GM19193 (cell line): Measurements from ENCODE around the gene MAGEA2B.
"Not testable (repeated sequence)": the region's sequence is repeated elsewhere in the genome, so short reads cannot be mapped to it uniquely, and the experiment has no call there.

Source experiments
- POLR2A ChIP-seq: IDR thresholded peaks from 4 replicates; pipeline ENCODE4 v1.6.1; 2011; ENCODE audit not compliant: insufficient read depth, insufficient read length; ENCODE audit errors: extremely low read depth

The MAGEA2B gene, protein sequence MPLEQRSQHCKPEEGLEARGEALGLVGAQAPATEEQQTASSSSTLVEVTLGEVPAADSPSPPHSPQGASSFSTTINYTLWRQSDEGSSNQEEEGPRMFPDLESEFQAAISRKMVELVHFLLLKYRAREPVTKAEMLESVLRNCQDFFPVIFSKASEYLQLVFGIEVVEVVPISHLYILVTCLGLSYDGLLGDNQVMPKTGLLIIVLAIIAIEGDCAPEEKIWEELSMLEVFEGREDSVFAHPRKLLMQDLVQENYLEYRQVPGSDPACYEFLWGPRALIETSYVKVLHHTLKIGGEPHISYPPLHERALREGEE

DNA sequence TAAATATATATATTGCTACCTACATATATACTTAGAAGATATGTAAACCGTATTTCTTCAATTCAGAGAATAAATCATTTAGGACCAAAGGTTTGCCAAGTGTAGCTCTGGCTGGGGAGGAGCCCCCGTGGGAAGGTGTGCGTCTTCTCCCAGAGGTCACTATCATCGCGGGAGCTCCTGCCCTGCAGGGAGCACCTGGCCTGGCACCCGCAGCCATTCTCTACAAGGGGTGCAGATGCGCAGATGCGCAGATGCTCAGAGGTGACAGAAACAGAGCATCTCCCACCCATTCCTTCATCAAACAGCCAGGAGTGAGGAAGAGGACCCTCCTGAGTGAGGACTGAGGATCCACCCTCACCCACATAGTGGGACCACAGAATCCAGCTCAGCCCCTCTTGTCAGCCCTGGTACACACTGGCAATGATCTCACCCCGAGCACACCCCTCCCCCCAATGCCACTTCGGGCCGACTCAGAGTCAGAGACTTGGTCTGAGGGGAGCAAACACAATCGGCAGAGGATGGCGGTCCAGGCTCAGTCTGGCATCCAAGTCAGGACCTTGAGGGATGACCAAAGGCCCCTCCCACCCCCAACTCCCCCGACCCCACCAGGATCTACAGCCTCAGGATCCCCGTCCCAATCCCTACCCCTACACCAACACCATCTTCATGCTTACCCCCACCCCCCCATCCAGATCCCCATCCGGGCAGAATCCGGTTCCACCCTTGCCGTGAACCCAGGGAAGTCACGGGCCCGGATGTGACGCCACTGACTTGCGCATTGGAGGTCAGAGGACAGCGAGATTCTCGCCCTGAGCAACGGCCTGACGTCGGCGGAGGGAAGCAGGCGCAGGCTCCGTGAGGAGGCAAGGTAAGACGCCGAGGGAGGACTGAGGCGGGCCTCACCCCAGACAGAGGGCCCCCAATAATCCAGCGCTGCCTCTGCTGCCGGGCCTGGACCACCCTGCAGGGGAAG, at the start of gene MAGEA2B:
Gene MAGEA2B, plus strand, starts transcription at position 814 of the 973 bp plus-strand sequence. CDS start 2,479 bp downstream, outside the sequence.
- TF ChIP-seq POLR2A = not testable (repeated sequence)

DNA sequence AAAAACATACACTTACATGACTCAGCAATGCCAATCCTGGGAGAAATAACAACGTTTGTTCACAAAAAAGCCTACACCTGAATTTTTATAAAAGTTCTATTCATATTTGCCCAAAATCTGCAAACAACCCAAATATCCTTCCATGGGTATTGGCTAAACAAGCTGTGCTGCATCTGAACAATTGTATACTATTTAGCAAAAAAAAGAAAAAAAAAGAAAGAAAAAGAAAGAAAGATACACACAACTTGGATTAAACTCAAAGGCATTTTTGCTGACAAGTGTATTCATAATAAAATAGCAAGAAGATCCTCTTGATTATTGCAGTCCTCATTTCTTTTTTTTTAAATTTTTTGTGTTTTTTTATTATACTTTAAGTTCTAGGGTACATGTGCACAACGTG, 40.3 kb upstream of the MAGEA2B start:
- TF ChIP-seq POLR2A = no peak

DNA sequence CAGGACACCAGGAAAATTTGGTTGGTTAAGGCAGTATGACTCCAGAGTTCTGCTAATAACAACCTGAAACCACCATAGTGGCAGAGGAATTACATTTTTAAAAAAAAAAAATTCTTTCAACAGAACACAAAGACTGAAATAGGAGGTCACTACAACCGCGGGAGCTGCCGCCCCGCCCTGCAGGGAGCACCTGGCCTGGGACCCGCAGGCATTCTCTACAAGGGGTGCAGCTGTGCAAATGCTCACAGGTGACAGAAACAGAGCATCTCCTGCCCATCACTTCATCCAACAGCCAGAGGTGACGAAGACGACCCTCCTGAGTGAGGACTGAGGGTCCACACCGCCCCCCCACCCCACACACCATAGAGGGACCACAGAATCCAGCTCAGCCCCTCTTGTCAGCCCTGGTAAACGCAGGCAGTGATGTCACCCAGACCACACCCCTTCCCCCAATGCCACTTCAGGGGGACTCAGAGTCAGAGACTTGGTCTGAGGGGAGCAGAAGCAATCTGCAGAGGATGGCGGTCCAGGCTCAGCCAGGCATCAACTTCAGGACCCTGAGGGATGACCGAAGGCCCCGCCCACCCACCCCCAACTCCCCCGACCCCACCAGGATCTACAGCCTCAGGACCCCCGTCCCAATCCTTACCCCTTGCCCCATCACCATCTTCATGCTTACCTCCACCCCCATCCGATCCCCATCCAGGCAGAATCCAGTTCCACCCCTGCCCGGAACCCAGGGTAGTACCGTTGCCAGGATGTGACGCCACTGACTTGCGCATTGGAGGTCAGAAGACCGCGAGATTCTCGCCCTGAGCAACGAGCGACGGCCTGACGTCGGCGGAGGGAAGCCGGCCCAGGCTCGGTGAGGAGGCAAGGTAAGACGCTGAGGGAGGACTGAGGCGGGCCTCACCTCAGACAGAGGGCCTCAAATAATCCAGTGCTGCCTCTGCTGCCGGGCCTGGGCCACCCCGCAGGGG, 16.2 kb upstream of the MAGEA2B start, which contains the start of gene MAGEA3:
Gene MAGEA3, plus strand, starts transcription at position 843 of the 980 bp plus-strand sequence. CDS start 2,039 bp downstream, outside the sequence.
- TF ChIP-seq POLR2A = not testable (repeated sequence)

DNA sequence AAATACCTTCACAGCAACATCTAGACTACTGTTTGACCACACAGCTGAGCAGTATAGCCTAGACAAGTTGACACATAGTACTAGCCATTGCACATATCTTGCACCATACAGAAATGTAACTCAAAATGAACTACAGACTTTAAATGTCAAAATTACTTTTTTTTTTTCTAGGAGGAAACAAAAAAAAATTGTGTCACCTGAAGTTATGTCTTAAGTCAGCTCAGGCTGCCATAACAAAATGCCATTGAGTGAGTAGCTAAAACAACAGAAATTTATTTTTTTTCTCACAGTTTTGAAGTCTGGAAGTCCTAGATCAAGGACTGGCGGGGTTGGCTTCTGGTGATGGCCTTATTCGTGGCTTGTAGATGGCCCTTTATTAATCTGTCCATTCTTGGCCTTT, 5.3 kb upstream of the MAGEA2B start, which contains the start of gene CSAG2:
Gene CSAG2, minus strand, starts transcription at position 101 of the 400 bp plus-strand sequence. CDS start 161 bp downstream, outside the sequence.
- not testable (repeated sequence) for TF ChIP-seq POLR2A

GRCh38 chrX:152725409-152725808, 11.0 kb downstream of the MAGEA2B start:
- TF ChIP-seq POLR2A = no peak

GRCh38 chrX:152733261-152733975, 19.0 kb downstream of the MAGEA2B start, which contains the start of the genes CSAG1 and MAGEA12:
Gene CSAG1 (minus strand): TSS chrX:152733721. CDS start chrX:152732460, 1,261 bp downstream.
Gene MAGEA12 (plus strand): TSS chrX:152733757. CDS start chrX:152736162, 2,405 bp downstream.
- no peak for TF ChIP-seq POLR2A

GRCh38 chrX:152735101-152735500, 20.7 kb downstream of the MAGEA2B start:
- no peak for TF ChIP-seq POLR2A

GRCh38 chrX:152735860-152736511, 21.6 kb downstream of the MAGEA2B start:
- TF ChIP-seq POLR2A = no peak

DNA sequence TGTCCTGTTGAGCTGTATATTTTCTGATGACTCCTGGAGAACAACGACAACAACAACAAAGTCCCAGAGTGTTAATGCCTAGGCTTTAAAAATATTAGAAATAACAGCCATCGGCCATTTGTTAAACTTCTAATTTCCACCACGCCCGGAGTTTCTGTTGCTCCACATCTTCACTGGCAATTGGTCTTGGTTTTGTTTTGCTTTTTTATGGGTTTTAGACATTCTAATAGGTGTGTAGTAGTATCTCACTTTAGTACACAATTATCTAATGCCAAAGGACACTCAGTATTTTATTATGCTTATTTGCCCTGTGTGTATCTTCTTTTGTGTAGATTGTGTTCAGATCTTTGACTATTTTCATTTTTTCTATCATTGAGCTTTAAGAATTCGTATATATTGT, 24.1 kb downstream of the MAGEA2B start:
- TF ChIP-seq POLR2A = no peak

DNA sequence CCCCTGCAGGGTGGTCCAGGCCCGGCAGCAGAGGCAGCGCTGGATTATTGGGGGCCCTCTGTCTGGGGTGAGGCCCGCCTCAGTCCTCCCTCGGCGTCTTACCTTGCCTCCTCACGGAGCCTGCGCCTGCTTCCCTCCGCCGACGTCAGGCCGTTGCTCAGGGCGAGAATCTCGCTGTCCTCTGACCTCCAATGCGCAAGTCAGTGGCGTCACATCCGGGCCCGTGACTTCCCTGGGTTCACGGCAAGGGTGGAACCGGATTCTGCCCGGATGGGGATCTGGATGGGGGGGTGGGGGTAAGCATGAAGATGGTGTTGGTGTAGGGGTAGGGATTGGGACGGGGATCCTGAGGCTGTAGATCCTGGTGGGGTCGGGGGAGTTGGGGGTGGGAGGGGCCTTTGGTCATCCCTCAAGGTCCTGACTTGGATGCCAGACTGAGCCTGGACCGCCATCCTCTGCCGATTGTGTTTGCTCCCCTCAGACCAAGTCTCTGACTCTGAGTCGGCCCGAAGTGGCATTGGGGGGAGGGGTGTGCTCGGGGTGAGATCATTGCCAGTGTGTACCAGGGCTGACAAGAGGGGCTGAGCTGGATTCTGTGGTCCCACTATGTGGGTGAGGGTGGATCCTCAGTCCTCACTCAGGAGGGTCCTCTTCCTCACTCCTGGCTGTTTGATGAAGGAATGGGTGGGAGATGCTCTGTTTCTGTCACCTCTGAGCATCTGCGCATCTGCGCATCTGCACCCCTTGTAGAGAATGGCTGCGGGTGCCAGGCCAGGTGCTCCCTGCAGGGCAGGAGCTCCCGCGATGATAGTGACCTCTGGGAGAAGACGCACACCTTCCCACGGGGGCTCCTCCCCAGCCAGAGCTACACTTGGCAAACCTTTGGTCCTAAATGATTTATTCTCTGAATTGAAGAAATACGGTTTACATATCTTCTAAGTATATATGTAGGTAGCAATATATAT, 39.5 kb downstream of the MAGEA2B start, which contains the start of gene MAGEA2:
Gene MAGEA2, minus strand, starts transcription at position 157 of the 965 bp plus-strand sequence. CDS start 2,479 bp downstream, outside the sequence.
- not testable (repeated sequence) for TF ChIP-seq POLR2A

DNA sequence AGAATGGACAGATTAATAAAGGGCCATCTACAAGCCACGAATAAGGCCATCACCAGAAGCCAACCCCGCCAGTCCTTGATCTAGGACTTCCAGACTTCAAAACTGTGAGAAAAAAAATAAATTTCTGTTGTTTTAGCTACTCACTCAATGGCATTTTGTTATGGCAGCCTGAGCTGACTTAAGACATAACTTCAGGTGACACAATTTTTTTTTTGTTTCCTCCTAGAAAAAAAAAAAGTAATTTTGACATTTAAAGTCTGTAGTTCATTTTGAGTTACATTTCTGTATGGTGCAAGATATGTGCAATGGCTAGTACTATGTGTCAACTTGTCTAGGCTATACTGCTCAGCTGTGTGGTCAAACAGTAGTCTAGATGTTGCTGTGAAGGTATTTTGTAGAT, 44.5 kb downstream of the MAGEA2B start, which contains the start of gene CSAG3:
Gene CSAG3, plus strand, starts transcription at position 301 of the 400 bp plus-strand sequence.
- TF ChIP-seq POLR2A = not testable (repeated sequence)
